H1 (cell line): ENCODE measurements around the gene STX5.

Source experiments
- CEBPB ChIP-seq: IDR thresholded peaks from 2 replicates; pipeline ENCODE4 v1.6.1; 2012; ENCODE audit warnings: low read depth, low read length
- EP300 ChIP-seq, 2 experiments: IDR thresholded peaks; 1 replicate in 1 of 2; 2 replicates in 1 of 2; pipeline ENCODE4 v1.6.1; 2011 to 2012; ENCODE audit warnings: low read depth in 2 of 2, low read length in 2 of 2, mild to moderate bottlenecking in 2 of 2, borderline replicate concordance in 1 of 2, inconsistent platforms in 1 of 2, moderate library complexity in 1 of 2
- NANOG ChIP-seq: IDR thresholded peaks from 2 replicates; pipeline ENCODE4 v1.6.1; 2011; ENCODE audit warnings: low read length, low read depth, mild to moderate bottlenecking, inconsistent platforms; ENCODE audit not compliant: insufficient read depth, poor library complexity, severe bottlenecking
- RNF2 ChIP-seq: fragments of 200-900, 300-1000 bp; sonication (generic); IDR thresholded peaks from 2 replicates; pipeline ENCODE4 v1.7.1; 2016; ENCODE audit warnings: borderline replicate concordance, low read depth, mild to moderate bottlenecking, antibody characterized with exemption, low read length; ENCODE audit not compliant: poor library complexity, severe bottlenecking; ENCODE audit errors: missing control alignments

DNA sequence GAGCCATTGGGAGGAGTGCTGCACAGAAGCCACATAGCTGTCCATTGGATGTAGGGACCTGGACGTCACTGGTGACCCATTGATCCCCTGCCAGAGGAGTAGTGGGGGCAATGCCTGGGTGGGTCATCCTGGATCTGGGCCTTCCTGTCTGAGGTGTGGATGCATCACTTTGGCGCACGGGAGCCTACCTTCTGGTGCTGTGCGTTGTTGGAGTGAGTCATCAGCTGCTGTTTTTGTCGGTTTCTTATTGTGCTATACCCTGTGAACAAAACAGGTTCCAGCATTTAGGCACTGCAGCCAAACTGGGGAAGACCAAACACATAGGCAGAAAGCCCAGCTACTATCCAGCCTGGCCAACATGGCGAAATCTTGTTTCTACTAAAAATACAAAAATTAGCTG, 57.4 kb downstream of the STX5 start:
- no peak for TF ChIP-seq RNF2
- TF ChIP-seq NANOG, result no peak
- no peak for TF ChIP-seq CEBPB
- TF ChIP-seq EP300 (IDR thresholded peaks at IDR 0.05; ENCODE audit: borderline replicate concordance in 1 of 2, low read depth in 2 of 2, low read length in 2 of 2), result no peak
